ENCODE data around the gene CDC42BPB. TPM values are rescaled to one million over a fixed set of nuclear protein-coding genes. Genes with fewer than 3 reads are reported as not detected.
A peak's percentile ranks its signal among the peaks of the same experiment; 100 is the strongest.

CDC42BPB gene
- total and polyA plus RNA-seq, 11 donors = 31.1 to 124 (median 68.9) TPM

DNA sequence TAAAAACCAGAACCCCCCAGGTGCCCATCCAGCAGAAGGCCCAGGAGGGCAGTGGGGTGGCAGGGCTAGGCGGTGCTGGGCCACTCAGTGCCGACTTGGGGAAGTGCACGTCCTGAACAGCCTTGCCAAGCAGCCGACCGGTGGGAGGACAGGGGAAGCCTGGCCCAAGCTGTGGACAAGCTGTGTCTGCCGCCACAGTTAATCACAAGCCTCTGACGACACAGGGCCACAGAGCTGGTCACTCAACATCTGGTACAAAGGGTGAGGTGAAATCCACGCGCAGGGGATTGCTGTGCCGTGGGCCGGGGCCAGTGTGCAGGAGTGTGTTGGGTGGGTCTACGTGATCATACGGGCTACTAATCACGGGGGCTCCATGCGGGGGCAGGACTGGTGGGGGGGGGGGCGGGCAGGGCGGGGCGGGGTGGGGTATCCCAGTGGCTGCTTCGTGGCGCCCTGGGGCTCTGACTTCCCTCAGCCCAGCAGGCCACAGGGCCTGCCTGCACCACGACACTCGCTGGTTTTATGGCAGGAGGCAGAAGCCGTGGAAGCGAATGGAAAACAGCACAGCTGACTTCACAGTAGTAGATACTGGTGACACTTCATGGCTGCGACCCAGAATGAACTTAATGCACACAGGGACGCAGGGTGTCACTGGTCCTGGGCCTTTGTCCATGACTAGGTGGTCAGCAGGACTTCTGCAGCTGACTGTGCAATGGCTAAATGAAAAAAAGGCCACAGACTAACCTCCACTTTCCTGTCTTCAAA lies 124.7 kb downstream of the CDC42BPB start:
- intact Hi-C loops (cut with DNase I) = no loop called here
- Histone ChIP-seq H3K9me3 (no peaks in the 10 kb centered on the region), H3K4me1 (peaks cover 13 to 31% (median 24%) of the 10 kb centered on the region in 12 donors), H3K36me3 (peaks cover 0 to 48% (median 33%) of the 10 kb centered on the region in 9 donors), H3K27ac (no peak overlapping the region), H3K27me3 (peaks cover 17 to 41% (median 28%) of the 10 kb centered on the region in 9 donors), H3K4me3 (no peak overlapping the region)
- no peak for TF ChIP-seq POLR2A (IDR thresholded peaks at IDR 0.05)
- TF ChIP-seq, protein P1, sequence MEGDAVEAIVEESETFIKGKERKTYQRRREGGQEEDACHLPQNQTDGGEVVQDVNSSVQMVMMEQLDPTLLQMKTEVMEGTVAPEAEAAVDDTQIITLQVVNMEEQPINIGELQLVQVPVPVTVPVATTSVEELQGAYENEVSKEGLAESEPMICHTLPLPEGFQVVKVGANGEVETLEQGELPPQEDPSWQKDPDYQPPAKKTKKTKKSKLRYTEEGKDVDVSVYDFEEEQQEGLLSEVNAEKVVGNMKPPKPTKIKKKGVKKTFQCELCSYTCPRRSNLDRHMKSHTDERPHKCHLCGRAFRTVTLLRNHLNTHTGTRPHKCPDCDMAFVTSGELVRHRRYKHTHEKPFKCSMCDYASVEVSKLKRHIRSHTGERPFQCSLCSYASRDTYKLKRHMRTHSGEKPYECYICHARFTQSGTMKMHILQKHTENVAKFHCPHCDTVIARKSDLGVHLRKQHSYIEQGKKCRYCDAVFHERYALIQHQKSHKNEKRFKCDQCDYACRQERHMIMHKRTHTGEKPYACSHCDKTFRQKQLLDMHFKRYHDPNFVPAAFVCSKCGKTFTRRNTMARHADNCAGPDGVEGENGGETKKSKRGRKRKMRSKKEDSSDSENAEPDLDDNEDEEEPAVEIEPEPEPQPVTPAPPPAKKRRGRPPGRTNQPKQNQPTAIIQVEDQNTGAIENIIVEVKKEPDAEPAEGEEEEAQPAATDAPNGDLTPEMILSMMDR (IDR thresholded peaks at IDR 0.05) = no peak
- no peak for ATAC-seq
- no peak for DNase-seq
- WGBS, 4 donors = 87 to 92% (median 90%) methylated on average over 15 to 26 of the region's 26 CpGs

GRCh38 chr14:102931580-102932285 lies 125.6 kb downstream of the CDC42BPB start:
- ATAC-seq = no peak
- DNase-seq = no peak
- 91 to 95% (median 94%) methylated on average over 8 to 12 of the region's 12 CpGs for WGBS, 4 donors
- Histone ChIP-seq H3K4me3 (no peak overlapping the region), H3K36me3 (peaks cover 0 to 39% (median 25%) of the 10 kb centered on the region in 9 donors), H3K27me3 (peaks cover 17 to 51% (median 31%) of the 10 kb centered on the region in 9 donors), H3K9me3 (no peaks in the 10 kb centered on the region), H3K27ac (no peak overlapping the region), H3K4me1 (peaks cover 13 to 31% (median 25%) of the 10 kb centered on the region in 12 donors)
- TF ChIP-seq POLR2A (IDR thresholded peaks at IDR 0.05) = no peak
- TF ChIP-seq, protein P1 (IDR thresholded peaks at IDR 0.05) = no peak
- intact Hi-C loops (cut with DNase I) = no loop called here

DNA sequence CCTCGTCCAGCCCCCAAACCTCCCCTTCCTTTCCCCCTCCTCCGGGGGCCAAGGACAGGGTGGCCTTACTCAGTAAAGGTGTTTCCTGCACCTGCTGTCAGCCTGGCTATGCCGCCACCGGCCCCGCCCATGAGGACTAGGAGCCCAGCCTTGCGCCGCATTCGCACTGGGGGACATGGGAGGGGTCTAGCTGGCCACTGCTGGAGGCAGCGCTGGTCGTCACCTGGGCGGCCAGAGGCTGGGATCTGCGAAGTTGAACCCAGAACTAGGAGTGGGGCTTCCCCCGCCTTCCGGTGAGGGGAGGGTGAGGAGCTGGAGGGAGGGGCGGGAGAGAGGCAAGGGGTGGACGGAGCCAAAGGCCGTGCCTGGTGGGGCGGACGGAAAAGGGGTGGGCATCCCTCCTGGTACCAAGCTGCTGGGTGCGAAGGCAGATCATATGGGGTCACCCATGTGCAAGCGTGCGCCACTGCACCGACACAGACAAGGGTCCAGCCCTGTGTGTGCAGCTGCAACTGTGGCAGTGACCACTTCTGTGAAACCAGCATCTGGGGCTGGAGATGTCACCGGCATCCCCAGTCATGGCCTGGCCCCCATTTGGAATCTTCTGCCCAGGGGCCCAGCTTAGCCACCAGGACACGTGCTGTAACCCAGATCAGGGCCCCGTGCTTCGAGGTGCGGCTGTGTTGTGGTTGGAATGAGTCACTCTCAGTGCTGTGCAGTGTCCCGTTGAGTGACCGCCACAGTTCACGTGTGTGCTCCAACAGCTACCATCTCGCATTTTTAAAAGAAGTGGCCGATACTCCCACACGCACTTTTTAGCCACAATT lies 126.4 kb downstream of the CDC42BPB start:
- ATAC-seq = peak in 1 of 4 donors; percentile 6
- peaks cover 17 to 56% (median 35%) of the 10 kb centered on the region in 9 donors for H3K27me3 ChIP-seq
- intact Hi-C loops (cut with DNase I) = no loop called here
- peak overlapping the region in 1 of 12 donors; percentile 54 for H3K4me3 ChIP-seq
- H3K27ac ChIP-seq = no peak overlapping the region
- H3K36me3 ChIP-seq = peaks cover 0 to 33% (median 18%) of the 10 kb centered on the region in 9 donors
- WGBS, 4 donors = 66 to 74% (median 67%) methylated on average over 34 of the region's 34 CpGs
- DNase-seq = peak in 1 of 5 donors; percentile 22
- peaks cover 13 to 31% (median 25%) of the 10 kb centered on the region in 12 donors for H3K4me1 ChIP-seq
- TF ChIP-seq POLR2A (IDR thresholded peaks at IDR 0.05) = no peak
- TF ChIP-seq, protein P1 (IDR thresholded peaks at IDR 0.05) = no peak
- no peaks in the 10 kb centered on the region for H3K9me3 ChIP-seq
